GM23338 (cell line): Measurements from ENCODE around the gene NHERF1.

ENCODE experiments used
- CREB1 ChIP-seq: fragments of 250-450 bp; sonication (Bioruptor Pico); IDR thresholded peaks from 2 replicates; pipeline ENCODE4 v1.5.0; 2020; ENCODE audit warnings: low read depth, mild to moderate bottlenecking, moderate library complexity
- EZH2 ChIP-seq: fragments of 200-600 bp; sonication (generic); IDR thresholded peaks from one replicate; pipeline ENCODE4 v1.8.0; 2017; ENCODE audit warnings: antibody characterized with exemption, mild to moderate bottlenecking, low read depth; ENCODE audit not compliant: unreplicated experiment
- EZH2phosphoT487 ChIP-seq: fragments of 200-600 bp; sonication (generic); IDR thresholded peaks from one replicate; pipeline ENCODE4 v1.8.1; 2018; ENCODE audit warnings: antibody characterized with exemption; ENCODE audit not compliant: unreplicated experiment
- NANOG ChIP-seq: IDR thresholded peaks from 2 replicates; pipeline ENCODE4 v1.6.1; 2016; ENCODE audit warnings: antibody characterized with exemption, borderline replicate concordance
- POLR2AphosphoS5 ChIP-seq: IDR thresholded peaks from 2 replicates; pipeline ENCODE4 v1.6.1; 2016; ENCODE audit warnings: antibody characterized with exemption, low read depth
- STAT1 ChIP-seq: IDR thresholded peaks from one replicate; pipeline ENCODE4 v1.6.1; 2016; ENCODE audit warnings: antibody characterized with exemption; ENCODE audit not compliant: unreplicated experiment
- ZNF114 ChIP-seq: fragments of 250-450 bp; sonication (Bioruptor Pico); IDR thresholded peaks from 2 replicates; pipeline ENCODE4 v1.5.0; 2020; ENCODE audit warnings: mild to moderate bottlenecking, moderate library complexity
- ZNF331 ChIP-seq: fragments of 250-450 bp; sonication (Bioruptor Pico); IDR thresholded peaks from 2 replicates; pipeline ENCODE4 v1.5.0; 2020; ENCODE audit warnings: low read depth, mild to moderate bottlenecking, moderate library complexity
- TF ChIP-seq, protein P1 (sequence below), 2 experiments: fragments of 200-600 bp in 1 of 2; sonication (generic) in 1 of 2; conservative IDR thresholded peaks; 2 replicates each; pipeline versions ENCODE4 v1.5.1 to v1.6.1; 2016 to 2017; ENCODE audit warnings: antibody characterized with exemption in 2 of 2, low read depth in 2 of 2, mild to moderate bottlenecking in 2 of 2, moderate library complexity in 1 of 2
- TF ChIP-seq, protein P2 (sequence below): IDR thresholded peaks from 2 replicates; pipeline ENCODE4 v1.6.1; 2016; ENCODE audit warnings: antibody characterized with exemption
- TF ChIP-seq, protein P3 (sequence below): IDR thresholded peaks from one replicate; pipeline ENCODE4 v1.6.1; 2018; ENCODE audit warnings: antibody characterized with exemption; ENCODE audit not compliant: unreplicated experiment

DNA sequence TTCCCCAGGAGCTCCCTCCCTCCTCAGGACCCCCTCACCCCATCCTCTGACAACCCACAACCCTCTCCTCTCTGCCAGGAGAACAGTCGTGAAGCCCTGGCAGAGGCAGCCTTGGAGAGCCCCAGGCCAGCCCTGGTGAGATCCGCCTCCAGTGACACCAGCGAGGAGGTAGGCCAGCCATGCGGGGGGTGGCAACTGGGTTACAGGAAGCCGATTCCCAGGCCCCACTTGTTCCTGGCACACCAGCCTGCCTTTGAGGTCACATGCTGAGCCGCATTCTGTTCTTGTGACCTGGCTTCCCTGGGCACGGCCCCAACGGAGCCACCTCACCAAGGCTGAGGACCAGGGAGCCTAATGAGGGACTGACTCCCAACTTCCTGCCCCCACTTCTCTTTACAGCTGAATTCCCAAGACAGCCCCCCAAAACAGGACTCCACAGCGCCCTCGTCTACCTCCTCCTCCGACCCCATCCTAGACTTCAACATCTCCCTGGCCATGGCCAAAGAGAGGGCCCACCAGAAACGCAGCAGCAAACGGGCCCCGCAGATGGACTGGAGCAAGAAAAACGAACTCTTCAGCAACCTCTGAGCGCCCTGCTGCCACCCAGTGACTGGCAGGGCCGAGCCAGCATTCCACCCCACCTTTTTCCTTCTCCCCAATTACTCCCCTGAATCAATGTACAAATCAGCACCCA, 19.8 kb downstream of the NHERF1 start:
- TF ChIP-seq, protein P1, sequence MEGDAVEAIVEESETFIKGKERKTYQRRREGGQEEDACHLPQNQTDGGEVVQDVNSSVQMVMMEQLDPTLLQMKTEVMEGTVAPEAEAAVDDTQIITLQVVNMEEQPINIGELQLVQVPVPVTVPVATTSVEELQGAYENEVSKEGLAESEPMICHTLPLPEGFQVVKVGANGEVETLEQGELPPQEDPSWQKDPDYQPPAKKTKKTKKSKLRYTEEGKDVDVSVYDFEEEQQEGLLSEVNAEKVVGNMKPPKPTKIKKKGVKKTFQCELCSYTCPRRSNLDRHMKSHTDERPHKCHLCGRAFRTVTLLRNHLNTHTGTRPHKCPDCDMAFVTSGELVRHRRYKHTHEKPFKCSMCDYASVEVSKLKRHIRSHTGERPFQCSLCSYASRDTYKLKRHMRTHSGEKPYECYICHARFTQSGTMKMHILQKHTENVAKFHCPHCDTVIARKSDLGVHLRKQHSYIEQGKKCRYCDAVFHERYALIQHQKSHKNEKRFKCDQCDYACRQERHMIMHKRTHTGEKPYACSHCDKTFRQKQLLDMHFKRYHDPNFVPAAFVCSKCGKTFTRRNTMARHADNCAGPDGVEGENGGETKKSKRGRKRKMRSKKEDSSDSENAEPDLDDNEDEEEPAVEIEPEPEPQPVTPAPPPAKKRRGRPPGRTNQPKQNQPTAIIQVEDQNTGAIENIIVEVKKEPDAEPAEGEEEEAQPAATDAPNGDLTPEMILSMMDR (conservative IDR thresholded peaks at IDR 0.05; ENCODE audit: low read depth in 2 of 2), result 0 out of 4 replicates have a peak, but pooled peaks of 1 of the 2 experiments have one; percentile 1
- TF ChIP-seq POLR2AphosphoS5 (0 out of 2 replicates have a peak, but pooled peaks have one; percentile 3), EZH2phosphoT487 (no peak), STAT1 (no peak), EZH2 (no peak), CREB1 (no peak), ZNF331 (CRISPR knock-in tag) (no peak), NANOG (no peak), ZNF114 (no peak)
- TF ChIP-seq, protein P2, sequence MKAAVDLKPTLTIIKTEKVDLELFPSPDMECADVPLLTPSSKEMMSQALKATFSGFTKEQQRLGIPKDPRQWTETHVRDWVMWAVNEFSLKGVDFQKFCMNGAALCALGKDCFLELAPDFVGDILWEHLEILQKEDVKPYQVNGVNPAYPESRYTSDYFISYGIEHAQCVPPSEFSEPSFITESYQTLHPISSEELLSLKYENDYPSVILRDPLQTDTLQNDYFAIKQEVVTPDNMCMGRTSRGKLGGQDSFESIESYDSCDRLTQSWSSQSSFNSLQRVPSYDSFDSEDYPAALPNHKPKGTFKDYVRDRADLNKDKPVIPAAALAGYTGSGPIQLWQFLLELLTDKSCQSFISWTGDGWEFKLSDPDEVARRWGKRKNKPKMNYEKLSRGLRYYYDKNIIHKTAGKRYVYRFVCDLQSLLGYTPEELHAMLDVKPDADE, result no peak
- TF ChIP-seq, protein P3, sequence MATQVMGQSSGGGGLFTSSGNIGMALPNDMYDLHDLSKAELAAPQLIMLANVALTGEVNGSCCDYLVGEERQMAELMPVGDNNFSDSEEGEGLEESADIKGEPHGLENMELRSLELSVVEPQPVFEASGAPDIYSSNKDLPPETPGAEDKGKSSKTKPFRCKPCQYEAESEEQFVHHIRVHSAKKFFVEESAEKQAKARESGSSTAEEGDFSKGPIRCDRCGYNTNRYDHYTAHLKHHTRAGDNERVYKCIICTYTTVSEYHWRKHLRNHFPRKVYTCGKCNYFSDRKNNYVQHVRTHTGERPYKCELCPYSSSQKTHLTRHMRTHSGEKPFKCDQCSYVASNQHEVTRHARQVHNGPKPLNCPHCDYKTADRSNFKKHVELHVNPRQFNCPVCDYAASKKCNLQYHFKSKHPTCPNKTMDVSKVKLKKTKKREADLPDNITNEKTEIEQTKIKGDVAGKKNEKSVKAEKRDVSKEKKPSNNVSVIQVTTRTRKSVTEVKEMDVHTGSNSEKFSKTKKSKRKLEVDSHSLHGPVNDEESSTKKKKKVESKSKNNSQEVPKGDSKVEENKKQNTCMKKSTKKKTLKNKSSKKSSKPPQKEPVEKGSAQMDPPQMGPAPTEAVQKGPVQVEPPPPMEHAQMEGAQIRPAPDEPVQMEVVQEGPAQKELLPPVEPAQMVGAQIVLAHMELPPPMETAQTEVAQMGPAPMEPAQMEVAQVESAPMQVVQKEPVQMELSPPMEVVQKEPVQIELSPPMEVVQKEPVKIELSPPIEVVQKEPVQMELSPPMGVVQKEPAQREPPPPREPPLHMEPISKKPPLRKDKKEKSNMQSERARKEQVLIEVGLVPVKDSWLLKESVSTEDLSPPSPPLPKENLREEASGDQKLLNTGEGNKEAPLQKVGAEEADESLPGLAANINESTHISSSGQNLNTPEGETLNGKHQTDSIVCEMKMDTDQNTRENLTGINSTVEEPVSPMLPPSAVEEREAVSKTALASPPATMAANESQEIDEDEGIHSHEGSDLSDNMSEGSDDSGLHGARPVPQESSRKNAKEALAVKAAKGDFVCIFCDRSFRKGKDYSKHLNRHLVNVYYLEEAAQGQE, result no peak
